A549 treated with AZD2906 at 1 μM for 4 hours (cell line): ENCODE data around the gene RAB39B. TPM values are rescaled to one million over a fixed set of nuclear protein-coding genes. Genes with fewer than 3 reads are reported as not detected.

Source experiments
- total RNA-seq: library from RNA; stranded (reverse); fragments of 200-300 nt; extraction: Qiagen RNA extraction; gene quantifications from 5 replicates; pipeline ENCODE4 v1.2.3, GENCODE V29; 2022

RAB39B gene, protein sequence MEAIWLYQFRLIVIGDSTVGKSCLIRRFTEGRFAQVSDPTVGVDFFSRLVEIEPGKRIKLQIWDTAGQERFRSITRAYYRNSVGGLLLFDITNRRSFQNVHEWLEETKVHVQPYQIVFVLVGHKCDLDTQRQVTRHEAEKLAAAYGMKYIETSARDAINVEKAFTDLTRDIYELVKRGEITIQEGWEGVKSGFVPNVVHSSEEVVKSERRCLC
- total RNA-seq, result 0.63 to 0.80 TPM (median 0.75 TPM) in 5 replicates

DNA sequence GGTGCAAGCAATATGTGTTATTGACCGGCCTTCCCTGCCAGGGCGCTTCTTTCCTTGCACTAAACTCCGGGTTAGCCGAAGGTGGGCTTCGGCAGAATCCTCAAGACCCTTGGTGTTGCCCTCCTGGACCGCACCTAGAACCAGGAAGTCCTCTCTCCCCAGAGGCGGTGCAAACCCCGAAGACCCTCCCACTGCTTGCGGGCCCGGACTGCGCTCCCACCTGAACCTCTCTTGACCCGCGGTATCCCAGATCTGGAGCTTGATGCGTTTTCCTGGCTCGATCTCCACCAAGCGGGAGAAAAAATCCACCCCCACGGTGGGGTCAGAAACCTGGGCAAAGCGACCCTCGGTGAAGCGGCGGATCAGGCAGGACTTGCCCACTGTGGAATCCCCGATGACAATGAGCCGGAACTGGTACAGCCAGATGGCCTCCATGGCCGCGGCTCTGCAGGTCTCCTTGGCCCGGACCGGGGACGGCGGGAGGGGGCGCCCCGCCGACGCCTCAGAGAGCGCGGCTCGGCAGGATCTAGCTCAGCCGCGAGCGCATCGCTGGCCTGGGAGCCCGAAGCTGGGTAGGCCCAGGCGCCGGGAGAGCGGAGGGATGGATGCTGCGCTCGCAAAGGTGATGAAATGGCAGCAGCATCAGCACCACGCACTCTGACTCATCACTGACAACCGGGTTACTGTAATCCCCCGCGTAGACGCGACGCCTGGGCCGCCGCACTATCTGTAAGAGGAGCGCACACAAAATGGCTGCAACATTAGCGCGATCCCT lies at the start of gene RAB39B:
TSS of gene RAB39B (minus strand) at position 638 of the 775 bp plus-strand sequence. CDS start at position 435, 203 bp downstream.

DNA sequence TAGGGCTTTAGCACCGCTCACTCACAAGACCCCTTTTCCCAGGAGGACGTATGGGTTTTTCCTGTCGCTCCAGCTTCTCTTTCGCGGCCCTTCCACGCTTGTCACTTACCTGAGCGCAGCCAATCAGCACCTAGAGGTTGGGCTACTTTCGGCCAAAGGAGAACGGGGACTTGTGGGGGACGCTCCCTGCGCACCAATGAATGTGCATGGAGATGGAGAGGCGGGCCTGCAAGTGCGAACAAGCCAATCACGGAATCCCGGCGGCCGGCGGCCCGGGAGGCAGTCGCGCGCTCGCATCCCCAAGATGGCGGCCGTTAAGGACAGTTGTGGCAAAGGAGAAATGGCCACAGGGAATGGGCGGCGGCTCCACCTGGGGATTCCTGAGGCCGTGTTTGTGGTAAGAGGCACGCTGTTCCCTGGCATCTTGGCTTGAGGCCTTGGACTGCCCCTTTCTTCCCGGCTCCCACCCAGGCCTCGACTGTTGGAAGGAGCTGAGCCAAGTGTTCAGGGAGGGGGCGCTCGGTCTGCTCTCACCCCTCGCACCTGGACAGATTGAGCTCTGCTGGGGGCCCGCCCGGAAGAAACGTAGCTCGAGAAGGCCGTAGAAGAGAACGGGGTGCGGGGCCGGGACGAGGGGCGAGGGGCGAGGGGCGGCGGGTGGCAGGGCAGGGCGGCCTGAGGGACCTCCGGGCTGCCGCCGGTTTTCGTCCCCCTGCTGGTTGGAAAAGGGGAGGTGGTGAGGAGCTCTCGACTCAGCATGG lies 47.9 kb downstream of the RAB39B start, which contains the start of gene VBP1:
TSS of gene VBP1 (plus strand) at position 282 of the 761 bp plus-strand sequence. CDS start at position 305, 23 bp downstream.

Other genes with a start within 250 kb of the RAB39B start
- gene F8, start 241.8 kb downstream of the RAB39B start, total RNA-seq, result 3.6 to 4.6 TPM (median 4.1 TPM) in 5 replicates
- gene FUNDC2, start 237.6 kb downstream of the RAB39B start, total RNA-seq, result 92.3 to 125 TPM (median 119 TPM) in 5 replicates
- gene CMC4, start 193.4 kb downstream of the RAB39B start, total RNA-seq, result 13.7 to 18.2 TPM (median 15.8 TPM) in 5 replicates
- gene MTCP1, start 193.4 kb downstream of the RAB39B start, total RNA-seq, result 14.5 to 22.0 TPM (median 17.3 TPM) in 5 replicates
- 22.1 to 28.6 TPM (median 25.2 TPM) in 5 replicates for gene BRCC3, start 193.0 kb downstream of the RAB39B start, total RNA-seq
- 45.0 to 61.2 TPM (median 47.4 TPM) in 5 replicates for gene VBP1, start 48.0 kb downstream of the RAB39B start, total RNA-seq
- 0.07 to 0.19 TPM (median 0.10 TPM) in 5 replicates for gene CLIC2, start 70.1 kb upstream of the RAB39B start, total RNA-seq
- not detected in 5 replicates for gene F8A2, start 117.6 kb upstream of the RAB39B start, total RNA-seq
- gene F8A3, start 194.1 kb upstream of the RAB39B start, total RNA-seq, result 0.56 to 1.3 TPM (median 1.0 TPM) in 5 replicates